Erythroblast (primary cell): ENCODE results near the gene GRM7.

Experiments used
- DNase-seq, 2 experiments: peaks; one replicate each; lab custom pipeline; 2025; lab: John Stamatoyannopoulos, UW
- GATA1 ChIP-seq: IDR thresholded peaks from 2 replicates; pipeline ENCODE4 v1.6.1; 2011; ENCODE audit warnings: low read depth, mild to moderate bottlenecking, control low read depth, low read length, moderate library complexity
- POLR2A ChIP-seq: IDR thresholded peaks from 2 replicates; pipeline ENCODE4 v1.6.1; 2011; ENCODE audit warnings: mild to moderate bottlenecking, low read length

Gene GRM7

GRCh38 chr3:7543294-7543880 lies 682.5 kb downstream of the GRM7 start:
- DNase-seq: no peak
- no peak for TF ChIP-seq POLR2A
- no peak for TF ChIP-seq GATA1

- TF ChIP-seq GATA1 (no peak), POLR2A (no peak)
- DNase-seq: no peak
Observed at GRCh38 chr3:7545334-7545733, 684.4 kb downstream of the GRM7 start.

DNA sequence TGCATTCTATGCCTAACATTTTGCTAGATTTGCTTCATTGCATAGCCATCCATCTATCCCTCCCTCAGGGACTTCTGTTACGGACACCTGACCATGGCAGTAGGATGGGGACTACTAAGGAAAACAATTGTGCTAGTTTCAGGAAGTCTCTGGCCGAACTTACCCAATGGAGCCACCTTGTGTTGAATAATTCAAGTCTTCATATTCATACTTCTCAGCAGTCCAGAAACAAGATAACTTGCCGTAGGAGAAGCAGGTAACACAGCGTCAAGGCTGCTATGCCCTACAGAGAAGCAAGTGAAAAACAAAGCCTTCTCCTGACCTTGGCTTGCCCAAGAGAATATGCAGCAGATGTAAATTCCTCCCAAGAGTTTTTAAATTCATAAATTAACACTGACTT lies 685.3 kb downstream of the GRM7 start:
- DNase-seq: no peak
- TF ChIP-seq GATA1 (no peak), POLR2A (no peak)

- no peak for DNase-seq
- TF ChIP-seq GATA1 (no peak), POLR2A (no peak)
Observed at GRCh38 chr3:7547826-7548225, 686.9 kb downstream of the GRM7 start.

DNA sequence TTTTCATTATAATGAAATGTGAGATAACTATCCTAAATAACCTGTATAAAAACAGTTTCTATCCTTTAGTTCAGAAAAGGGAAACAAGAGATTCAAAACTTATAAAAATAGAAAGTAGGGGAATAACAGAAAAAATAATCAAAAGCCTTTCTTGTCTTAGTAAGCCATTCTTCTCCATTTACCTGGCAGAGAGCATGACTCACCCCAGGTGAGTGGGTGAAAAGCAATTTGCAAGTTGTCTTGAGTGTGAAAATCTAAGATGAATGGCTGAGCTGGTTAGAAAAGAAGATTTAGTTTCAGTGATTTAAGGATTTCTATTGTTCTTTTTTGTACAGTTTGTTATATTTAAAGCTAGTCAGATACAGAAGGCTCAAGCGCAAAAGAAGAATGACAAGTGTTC lies 702.0 kb downstream of the GRM7 start:
- no peak for DNase-seq
- TF ChIP-seq GATA1 (no peak), POLR2A (no peak)

- no peak for TF ChIP-seq POLR2A
- TF ChIP-seq GATA1: no peak
- DNase-seq: no peak
Observed at GRCh38 chr3:7565574-7565973, 704.7 kb downstream of the GRM7 start.

DNA sequence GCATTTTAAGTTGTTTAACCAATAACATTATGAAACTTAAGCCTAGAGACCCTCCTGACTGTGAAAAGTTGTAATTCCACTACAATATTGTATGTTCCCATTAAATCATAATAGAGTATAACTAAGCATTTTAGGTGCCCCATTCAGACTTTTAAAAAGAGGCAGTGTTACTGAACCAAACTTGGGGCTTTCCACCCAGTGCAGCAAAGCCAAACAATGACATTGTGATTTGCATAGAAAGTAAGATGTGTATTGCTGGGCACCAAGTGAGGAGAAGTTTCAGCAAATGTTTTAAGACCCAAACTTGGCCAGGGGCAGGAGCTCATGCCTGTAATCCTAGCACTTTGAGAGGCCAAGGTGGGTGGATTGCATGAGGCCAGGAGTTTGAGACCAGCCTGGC lies 706.2 kb downstream of the GRM7 start:
- TF ChIP-seq POLR2A (no peak), GATA1 (no peak)
- DNase-seq: no peak

DNA sequence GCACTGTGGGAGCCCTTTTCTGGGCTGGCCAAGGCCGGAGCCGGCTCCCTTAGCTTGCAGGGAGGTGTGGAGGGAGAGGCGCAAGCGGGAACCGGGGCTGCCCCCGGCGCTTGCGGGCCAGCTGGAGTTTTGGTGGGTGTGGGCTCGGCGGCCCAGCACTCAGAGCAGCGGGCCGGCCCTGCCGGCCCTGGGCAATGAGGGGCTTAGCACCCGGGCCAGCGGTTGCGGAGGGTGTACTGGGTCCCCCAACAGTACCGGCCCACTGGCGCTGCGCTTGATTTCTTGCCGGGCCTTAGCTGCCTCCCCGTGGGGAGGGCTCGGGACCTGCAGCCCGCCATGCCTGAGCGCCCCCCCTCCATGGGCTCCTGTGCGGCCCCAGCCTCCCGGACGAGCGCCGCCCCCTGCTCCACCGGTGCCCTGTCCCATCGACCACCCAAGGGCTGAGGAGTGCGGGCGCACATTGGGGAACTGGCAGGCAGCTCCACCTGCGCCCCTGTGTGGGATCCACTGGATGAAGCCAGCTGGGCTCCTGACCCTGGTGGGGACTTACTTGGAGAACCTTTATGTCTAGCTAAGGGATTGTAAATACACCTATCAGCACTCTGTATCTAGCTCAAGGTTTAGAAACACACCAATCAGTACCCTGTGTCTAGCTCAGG lies 707.7 kb downstream of the GRM7 start:
- no peak for DNase-seq
- TF ChIP-seq GATA1: no peak
- TF ChIP-seq POLR2A: no peak

- TF ChIP-seq GATA1 (no peak), POLR2A (no peak)
Observed at GRCh38 chr3:7573330-7573729, 712.4 kb downstream of the GRM7 start.

GRCh38 chr3:7574435-7574834 lies 713.5 kb downstream of the GRM7 start:
- DNase-seq: no peak
- TF ChIP-seq GATA1 (no peak), POLR2A (no peak)

More at GRCh38 chr3:7573330-7573729, 712.4 kb downstream of the GRM7 start:
- DNase-seq: no peak

DNA sequence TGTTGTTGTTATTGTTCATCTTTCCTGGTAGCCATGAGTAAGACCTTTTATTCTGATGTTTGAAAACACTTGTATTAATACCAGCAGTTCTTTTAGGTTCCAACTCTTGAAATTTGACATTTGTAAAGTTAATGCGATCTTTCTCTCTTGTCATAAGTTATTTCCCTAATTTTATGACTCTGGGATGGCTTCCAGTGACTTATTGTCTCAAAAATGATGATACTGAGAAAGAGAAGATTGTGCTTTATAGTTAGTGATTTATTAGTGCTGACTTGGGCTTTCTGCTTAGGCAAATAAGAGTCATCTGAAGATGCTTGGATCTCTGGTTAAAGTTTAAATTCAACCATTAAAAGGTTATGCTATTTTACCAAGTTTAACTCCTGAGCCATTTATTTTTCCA lies 715.2 kb downstream of the GRM7 start:
- no peak for TF ChIP-seq POLR2A
- TF ChIP-seq GATA1: no peak
- no peak for DNase-seq

DNA sequence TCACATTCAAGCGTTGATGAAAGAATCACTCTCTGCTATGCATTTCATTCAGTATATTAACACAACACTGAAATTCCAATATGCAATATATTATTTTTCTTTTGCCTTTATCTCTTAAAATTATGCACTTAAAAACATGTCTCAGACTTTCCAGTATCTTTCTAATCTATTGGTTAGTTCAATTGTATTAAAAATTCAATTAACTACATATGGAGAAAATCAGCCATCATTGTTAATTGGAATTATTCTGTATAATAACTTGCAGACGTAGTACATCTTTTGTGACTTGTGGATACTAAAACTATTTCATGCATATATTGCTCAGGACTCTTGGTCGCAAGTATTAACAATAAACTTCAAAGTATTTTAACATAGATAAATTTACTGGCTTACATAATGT lies 715.6 kb downstream of the GRM7 start:
- DNase-seq: no peak
- TF ChIP-seq POLR2A (no peak), GATA1 (no peak)

DNA sequence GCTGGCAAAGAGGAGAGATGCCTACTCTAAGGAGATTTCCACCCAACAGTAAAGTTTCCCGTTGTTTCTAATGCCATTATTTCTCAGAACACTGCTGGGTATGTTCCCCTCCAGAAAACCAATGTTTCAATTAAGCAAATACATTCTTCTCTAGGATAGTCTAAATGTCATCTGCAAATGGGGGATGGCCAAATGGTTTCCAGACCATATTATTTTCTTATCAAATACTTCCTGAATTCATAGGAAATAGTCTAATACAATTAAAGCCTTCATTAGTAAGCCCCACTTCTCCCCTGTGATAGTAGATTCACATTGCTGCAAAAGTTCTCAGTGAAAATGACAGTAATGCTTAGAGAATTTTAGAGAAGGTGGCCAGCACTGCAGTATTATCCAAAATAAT lies 716.6 kb downstream of the GRM7 start:
- TF ChIP-seq POLR2A: no peak
- no peak for TF ChIP-seq GATA1
- DNase-seq: no peak

DNA sequence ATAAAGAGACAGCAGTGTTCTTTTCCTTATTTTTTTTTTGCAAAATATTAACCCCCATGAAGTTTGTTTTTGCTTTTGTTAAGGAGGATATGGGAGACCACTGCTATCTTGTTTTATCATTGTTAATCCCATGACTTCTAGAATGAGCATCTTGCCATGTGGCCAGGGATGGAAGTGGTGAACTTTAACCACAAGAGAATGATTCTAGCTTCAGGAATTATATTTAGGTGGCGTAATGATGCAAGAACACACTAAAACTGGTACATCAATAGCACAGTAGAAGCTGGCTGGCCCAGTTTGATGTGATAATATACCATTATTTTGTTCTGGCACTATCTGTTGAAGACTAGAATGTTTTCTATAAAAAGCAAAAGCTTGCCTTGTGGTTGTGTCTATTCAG lies 720.9 kb downstream of the GRM7 start:
- no peak for DNase-seq
- TF ChIP-seq POLR2A (no peak), GATA1 (no peak)

GRCh38 chr3:7585052-7585451 lies 724.1 kb downstream of the GRM7 start:
- TF ChIP-seq GATA1 (no peak), POLR2A (no peak)
- no peak for DNase-seq
